Activated CD4-positive, alpha-beta memory T cell treated with anti-CD3 and anti-CD28 coated beads, Interleukin-2, amount 10 ng/mL, durations not matched to agents 7 days and 5 days (primary cell): ENCODE results near the gene WWC2. TPM values are rescaled to one million over a fixed set of nuclear protein-coding genes. Genes with fewer than 3 reads are reported as not detected.

Experiments
- CTCF ChIA-PET: fragments of 350-600 bp; sonication (Branson Sonifier 250); formaldehyde crosslinking; loops from one replicate; lab custom pipeline; 2021; ENCODE audit warnings: antibody characterized with exemption, inconsistent platforms; lab: Charles Lee
- POLR2A ChIA-PET: fragments of 350-600 bp; sonication (Branson Sonifier 250); formaldehyde crosslinking; loops from one replicate; lab custom pipeline; 2021; ENCODE audit warnings: antibody characterized with exemption; lab: Charles Lee
- DNase-seq: peaks from one replicate; pipeline ENCODE4 v3.0.0-alpha.2; 2020
- H3K27ac Mint-ChIP-seq: one replicate; pipeline ENCODE4 v1.8.0; 2021; ENCODE audit warnings: mild to moderate bottlenecking, mixed read lengths
- H3K27me3 Mint-ChIP-seq: one replicate; pipeline ENCODE4 v1.8.0; 2021; ENCODE audit warnings: mixed read lengths
- H3K36me3 Mint-ChIP-seq: one replicate; pipeline ENCODE4 v1.8.0; 2021; ENCODE audit warnings: low read depth, mixed read lengths
- H3K4me1 Mint-ChIP-seq: one replicate; pipeline ENCODE4 v1.8.0; 2021; ENCODE audit warnings: mixed read lengths
- H3K4me3 Mint-ChIP-seq: one replicate; pipeline ENCODE4 v1.8.0; 2021; ENCODE audit warnings: mild to moderate bottlenecking, mixed read lengths
- H3K9me3 Mint-ChIP-seq: one replicate; pipeline ENCODE4 v1.8.0; 2021; ENCODE audit warnings: mixed read lengths
- total RNA-seq, 2 experiments: library from RNA; stranded (reverse); gene quantifications; one replicate each; pipeline ENCODE4 v1.2.3, GENCODE V29; 2021

Gene WWC2
- total RNA-seq, 2 experiments from 2014 or later, result 0.23 to 0.28 TPM

DNA sequence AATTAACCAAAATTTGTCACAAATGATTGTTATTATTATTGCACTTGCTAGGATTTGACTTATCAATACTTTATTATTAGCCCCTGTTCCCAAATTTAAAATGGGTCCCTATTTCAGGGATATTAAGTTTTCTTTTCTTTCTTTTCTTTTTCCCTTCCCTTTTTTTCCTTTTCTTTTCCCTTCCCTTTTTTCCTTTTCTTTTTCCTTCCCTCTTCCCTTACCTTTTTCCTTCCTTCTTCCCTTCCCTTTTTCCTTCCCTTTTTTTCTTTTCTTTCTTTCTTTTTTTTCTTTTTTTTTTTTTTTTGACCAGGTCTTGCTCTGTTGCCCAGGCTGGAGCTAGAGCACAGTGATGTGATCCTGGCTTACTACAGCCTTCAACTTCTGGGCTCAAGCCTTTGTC lies 33.8 kb downstream of the WWC2 start:
- Mint-ChIP-seq H3K36me3 (no peaks in the 10 kb centered on the region), H3K27me3 (peaks cover 6% of the 10 kb centered on the region), H3K4me1 (no peaks in the 10 kb centered on the region), H3K9me3 (no peaks in the 10 kb centered on the region), H3K27ac (no peak overlapping the region), H3K4me3 (no peak overlapping the region)
- ChIA-PET CTCF (no interaction called here), POLR2A (no interaction called here)
- DNase-seq, result no peak

DNA sequence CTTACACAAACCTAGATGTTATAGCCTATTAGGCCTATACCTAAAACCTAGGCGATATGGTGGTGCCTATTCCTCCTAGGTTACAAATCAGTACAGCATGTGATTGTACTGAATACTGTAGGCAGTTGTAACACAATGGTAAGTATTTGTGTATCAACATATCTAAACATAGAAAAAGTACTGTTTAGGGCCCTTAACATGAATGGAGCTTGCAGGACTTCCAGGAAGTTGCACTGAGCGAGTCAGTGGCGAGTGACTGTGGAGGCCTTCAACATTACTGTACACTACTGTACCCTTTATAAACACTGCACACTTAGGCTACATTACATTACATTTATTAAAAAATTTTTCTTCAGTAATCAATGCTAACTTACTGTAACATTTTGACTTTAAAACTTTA lies 37.8 kb downstream of the WWC2 start:
- CTCF ChIA-PET, result no interaction called here
- H3K27me3 Mint-ChIP-seq, result peaks cover 1% of the 10 kb centered on the region

DNA sequence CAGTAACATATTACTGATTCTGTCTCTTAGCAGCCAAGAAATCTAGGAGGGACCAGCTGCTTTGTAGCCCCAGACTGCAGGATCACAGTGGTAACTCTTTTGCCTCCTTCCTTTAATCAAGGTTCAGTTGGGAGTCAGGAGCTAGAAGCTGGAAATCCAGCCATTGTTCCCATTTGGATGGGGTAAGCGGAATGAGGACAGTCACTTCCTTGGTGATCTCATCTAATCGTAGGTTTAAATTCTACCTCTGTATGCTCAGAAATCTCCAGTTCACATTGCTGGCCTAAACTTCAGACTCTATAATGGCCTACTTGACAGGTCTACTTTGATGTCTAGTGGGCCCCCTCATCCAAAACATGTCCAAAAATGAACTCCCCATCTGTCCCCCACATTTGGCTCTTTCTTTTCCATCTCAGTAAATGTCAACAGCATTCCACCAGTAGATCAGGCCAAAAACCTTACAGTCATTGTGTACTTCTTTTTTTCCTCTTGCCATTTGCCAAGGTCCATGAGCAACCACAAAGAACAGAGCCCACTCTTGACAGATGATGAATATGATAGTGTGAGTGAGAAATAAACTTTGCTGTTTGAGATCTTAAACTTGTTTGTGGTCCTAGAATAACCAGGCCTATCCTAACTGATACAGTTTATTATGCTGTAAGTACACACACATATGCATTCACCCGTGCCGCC lies 40.1 kb downstream of the WWC2 start:
- ChIA-PET POLR2A (no interaction called here), CTCF (no interaction called here)
- H3K4me3 Mint-ChIP-seq, result no peak overlapping the region
- H3K27me3 Mint-ChIP-seq, result peaks cover 1% of the 10 kb centered on the region
- no peak overlapping the region for H3K27ac Mint-ChIP-seq
- H3K9me3 Mint-ChIP-seq, result no peaks in the 10 kb centered on the region
- H3K4me1 Mint-ChIP-seq, result no peaks in the 10 kb centered on the region
- no peak for DNase-seq
- no peaks in the 10 kb centered on the region for H3K36me3 Mint-ChIP-seq

More for the DNA sequence above, 37.8 kb downstream of the WWC2 start:
- Mint-ChIP-seq H3K4me3 (no peak overlapping the region), H3K36me3 (no peaks in the 10 kb centered on the region), H3K9me3 (no peaks in the 10 kb centered on the region), H3K27ac (no peak overlapping the region), H3K4me1 (no peaks in the 10 kb centered on the region)
- DNase-seq, result no peak
- POLR2A ChIA-PET, result no interaction called here

DNA sequence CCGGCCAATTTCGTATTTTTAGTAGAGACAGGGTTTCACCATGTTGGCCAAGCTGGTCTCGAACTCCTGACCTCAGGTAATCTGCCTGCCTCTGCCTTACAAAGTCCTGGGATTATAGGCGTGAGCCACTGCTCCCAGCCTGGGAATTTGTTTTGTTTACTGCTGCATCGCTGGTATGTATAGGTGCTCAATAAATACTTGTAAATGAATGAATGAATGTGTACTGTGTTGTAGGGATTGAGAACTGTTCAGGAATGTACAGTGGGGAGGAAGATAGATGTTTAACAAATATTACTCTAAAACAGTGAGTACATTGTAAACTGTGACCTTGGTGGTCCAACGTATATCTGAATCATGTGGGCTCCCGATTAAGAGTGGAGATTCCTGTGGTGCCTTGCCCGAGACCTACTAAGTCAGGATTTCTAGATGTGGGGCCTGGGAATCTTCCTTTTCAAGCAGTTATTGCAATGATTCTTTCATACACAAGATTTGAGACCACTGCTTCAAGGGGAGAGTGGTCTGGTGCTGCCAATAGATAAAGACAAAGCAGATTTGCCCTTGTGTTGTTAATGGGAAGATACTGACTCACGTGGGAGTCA lies 41.0 kb downstream of the WWC2 start:
- no peak overlapping the region for H3K4me3 Mint-ChIP-seq
- peaks cover 3% of the 10 kb centered on the region for H3K27me3 Mint-ChIP-seq
- H3K36me3 Mint-ChIP-seq, result no peaks in the 10 kb centered on the region
- ChIA-PET CTCF (no interaction called here), POLR2A (no interaction called here)
- no peaks in the 10 kb centered on the region for H3K4me1 Mint-ChIP-seq
- H3K27ac Mint-ChIP-seq, result no peak overlapping the region
- no peaks in the 10 kb centered on the region for H3K9me3 Mint-ChIP-seq
- DNase-seq, result no peak

DNA sequence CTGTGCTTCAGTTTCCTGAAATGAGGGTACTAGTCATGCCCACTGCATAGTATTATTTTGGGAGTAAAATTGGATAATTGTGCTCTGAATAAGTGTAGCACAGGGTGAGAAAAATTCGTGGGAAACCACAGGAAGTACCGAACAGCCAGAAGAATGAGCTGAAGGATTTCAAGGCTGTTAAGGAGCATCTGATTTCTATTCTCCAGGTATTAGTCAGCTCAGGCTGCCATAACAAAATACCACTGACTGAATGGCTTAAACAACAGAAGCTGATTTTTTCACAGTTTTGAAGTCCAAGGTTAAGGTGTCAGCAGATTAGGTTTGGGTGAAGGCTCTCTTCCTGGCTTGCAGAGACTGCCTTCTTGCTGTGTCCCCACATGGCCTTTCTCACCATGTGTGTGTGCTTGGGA lies 41.9 kb downstream of the WWC2 start:
- ChIA-PET CTCF (no interaction called here), POLR2A (no interaction called here)
- Mint-ChIP-seq H3K36me3 (no peaks in the 10 kb centered on the region), H3K4me3 (no peak overlapping the region), H3K4me1 (no peaks in the 10 kb centered on the region), H3K27me3 (peaks cover 2% of the 10 kb centered on the region), H3K9me3 (no peaks in the 10 kb centered on the region), H3K27ac (no peak overlapping the region)
- DNase-seq, result no peak

GRCh38 chr4:183141997-183142396 lies 42.9 kb downstream of the WWC2 start:
- DNase-seq, result no peak
- no peak overlapping the region for H3K4me3 Mint-ChIP-seq
- peaks cover 9% of the 10 kb centered on the region for H3K27me3 Mint-ChIP-seq
- ChIA-PET POLR2A (no interaction called here), CTCF (no interaction called here)
- H3K27ac Mint-ChIP-seq, result no peak overlapping the region
- no peaks in the 10 kb centered on the region for H3K9me3 Mint-ChIP-seq
- no peaks in the 10 kb centered on the region for H3K4me1 Mint-ChIP-seq
- no peaks in the 10 kb centered on the region for H3K36me3 Mint-ChIP-seq

GRCh38 chr4:183142571-183143550 lies 43.8 kb downstream of the WWC2 start:
- Mint-ChIP-seq H3K9me3 (no peaks in the 10 kb centered on the region), H3K4me3 (no peak overlapping the region), H3K36me3 (no peaks in the 10 kb centered on the region), H3K27ac (no peak overlapping the region), H3K4me1 (no peaks in the 10 kb centered on the region), H3K27me3 (peaks cover 9% of the 10 kb centered on the region)
- no peak for DNase-seq
- CTCF ChIA-PET, result no interaction called here
- POLR2A ChIA-PET, result no interaction called here

DNA sequence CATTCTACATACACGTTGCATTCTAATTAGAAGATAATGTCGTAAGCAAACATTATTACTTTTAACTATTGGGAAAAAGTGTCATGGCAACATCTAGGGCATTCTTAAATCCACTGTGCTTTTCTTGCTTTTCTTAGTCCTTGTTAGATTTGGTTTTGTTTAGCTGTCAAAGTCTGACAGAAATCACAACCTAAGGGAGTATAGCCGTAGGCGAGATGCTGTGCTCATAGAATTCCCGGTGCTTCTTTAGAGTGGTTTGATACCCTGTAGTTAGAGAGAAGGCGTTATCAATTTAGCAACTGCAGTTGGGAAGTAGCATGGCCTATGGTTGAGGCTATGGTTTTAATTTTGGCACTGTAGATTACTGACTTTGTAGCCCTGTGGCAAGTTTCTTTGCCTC lies 45.7 kb downstream of the WWC2 start:
- H3K27me3 Mint-ChIP-seq, result peaks cover 9% of the 10 kb centered on the region
- no peaks in the 10 kb centered on the region for H3K36me3 Mint-ChIP-seq
- no peak overlapping the region for H3K4me3 Mint-ChIP-seq
- H3K4me1 Mint-ChIP-seq, result no peaks in the 10 kb centered on the region
- no peak for DNase-seq
- H3K27ac Mint-ChIP-seq, result no peak overlapping the region
- H3K9me3 Mint-ChIP-seq, result no peaks in the 10 kb centered on the region
- ChIA-PET CTCF (no interaction called here), POLR2A (no interaction called here)

DNA sequence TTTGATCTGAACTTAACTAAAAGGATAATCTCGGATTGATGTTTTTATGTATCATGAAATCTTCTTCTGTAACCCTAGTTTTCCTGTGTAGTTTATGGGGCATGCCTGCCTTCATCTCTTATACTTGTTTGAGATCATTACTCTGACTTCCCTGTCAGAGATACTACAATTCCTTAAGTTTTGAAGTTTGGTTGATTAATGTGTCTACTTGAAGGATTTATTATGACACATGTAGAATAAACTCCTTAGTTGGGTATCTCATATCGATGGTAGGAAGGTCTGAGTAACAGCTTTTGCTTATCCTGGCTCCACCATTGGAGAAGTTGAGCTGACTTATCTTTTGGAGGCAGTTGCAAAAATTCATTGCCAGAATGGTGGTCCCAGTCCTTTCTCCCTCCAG lies 46.7 kb downstream of the WWC2 start:
- DNase-seq, result no peak
- peaks cover 9% of the 10 kb centered on the region for H3K27me3 Mint-ChIP-seq
- no peaks in the 10 kb centered on the region for H3K9me3 Mint-ChIP-seq
- H3K27ac Mint-ChIP-seq, result no peak overlapping the region
- CTCF ChIA-PET, result no interaction called here
- no peaks in the 10 kb centered on the region for H3K36me3 Mint-ChIP-seq
- POLR2A ChIA-PET, result no interaction called here
- H3K4me1 Mint-ChIP-seq, result no peaks in the 10 kb centered on the region
- H3K4me3 Mint-ChIP-seq, result no peak overlapping the region

DNA sequence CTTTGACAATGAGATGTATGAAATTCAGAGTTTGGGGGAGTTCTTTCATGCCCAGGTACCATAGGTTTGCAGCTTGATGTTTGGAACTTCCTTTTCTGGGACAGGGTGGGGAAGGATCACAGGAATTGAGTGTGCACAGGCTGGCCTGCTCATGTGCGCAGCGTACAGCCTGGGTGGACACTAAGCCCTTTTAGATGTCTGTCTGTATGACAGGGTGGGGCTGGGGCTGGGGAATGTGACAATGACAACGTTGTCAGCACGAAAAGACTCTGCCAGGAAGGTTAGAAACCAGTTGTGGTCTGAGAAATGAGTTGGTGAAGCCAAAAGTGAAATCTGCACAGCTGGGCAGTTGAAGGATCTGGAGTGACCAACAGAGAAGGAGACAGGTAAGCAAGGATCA lies 47.4 kb downstream of the WWC2 start:
- ChIA-PET POLR2A (no interaction called here), CTCF (no interaction called here)
- no peaks in the 10 kb centered on the region for H3K9me3 Mint-ChIP-seq
- no peak overlapping the region for H3K27ac Mint-ChIP-seq
- no peak overlapping the region for H3K4me3 Mint-ChIP-seq
- H3K27me3 Mint-ChIP-seq, result peaks cover 9% of the 10 kb centered on the region
- H3K4me1 Mint-ChIP-seq, result no peaks in the 10 kb centered on the region
- no peaks in the 10 kb centered on the region for H3K36me3 Mint-ChIP-seq
- no peak for DNase-seq

DNA sequence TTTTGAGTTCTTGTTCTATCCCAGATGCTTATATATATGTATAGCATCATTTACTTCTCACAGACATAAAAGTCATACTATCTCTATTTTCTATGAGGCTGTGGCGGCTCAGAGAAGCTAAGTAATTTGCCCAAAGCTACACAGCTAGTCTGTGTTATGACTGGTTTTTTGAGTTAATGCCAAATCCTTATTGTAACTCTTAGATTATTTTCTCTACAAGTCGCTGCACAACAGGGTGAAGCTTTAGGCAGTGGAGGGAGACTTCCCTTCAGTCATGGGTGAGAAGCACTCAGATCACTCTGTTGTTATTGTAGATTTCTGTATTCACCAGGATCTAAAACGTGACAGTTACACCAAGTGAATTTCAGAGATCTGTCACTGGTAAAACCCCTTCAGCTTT lies 48.1 kb downstream of the WWC2 start:
- H3K4me3 Mint-ChIP-seq, result no peak overlapping the region
- H3K4me1 Mint-ChIP-seq, result no peaks in the 10 kb centered on the region
- CTCF ChIA-PET, result no interaction called here
- no peak for DNase-seq
- no peaks in the 10 kb centered on the region for H3K9me3 Mint-ChIP-seq
- no peaks in the 10 kb centered on the region for H3K36me3 Mint-ChIP-seq
- H3K27me3 Mint-ChIP-seq, result peaks cover 9% of the 10 kb centered on the region
- no peak overlapping the region for H3K27ac Mint-ChIP-seq
- POLR2A ChIA-PET, result no interaction called here

GRCh38 chr4:183147983-183148382 lies 48.9 kb downstream of the WWC2 start:
- Mint-ChIP-seq H3K9me3 (no peaks in the 10 kb centered on the region), H3K27me3 (peaks cover 9% of the 10 kb centered on the region), H3K4me3 (no peak overlapping the region), H3K27ac (no peak overlapping the region), H3K36me3 (no peaks in the 10 kb centered on the region), H3K4me1 (no peaks in the 10 kb centered on the region)
- DNase-seq, result no peak
- POLR2A ChIA-PET, result no interaction called here
- CTCF ChIA-PET, result no interaction called here
